Esophagus mucosa (tissue), 1 donor: Measurements from ENCODE around the gene WEE2. TPM values are rescaled to one million over a fixed set of nuclear protein-coding genes. Genes with fewer than 3 reads are reported as not detected.
"Not testable (repeated sequence)": the region's sequence is repeated elsewhere in the genome, so short reads cannot be mapped to it uniquely, and the experiment has no call there.

Experiments
- ATAC-seq: fragments of 200-7000 bp; cut with Tn5 transposase; one replicate; pipeline ENCODE4 v1.9.1; 2020
- total RNA-seq: library from RNA; stranded (reverse); gene quantifications from one replicate; pipeline ENCODE4 v1.2.4, GENCODE V29; 2023
- donor health status: DM: yes; HTN: yes; CAD: no.

Gene WEE2
- not detected for total RNA-seq

DNA sequence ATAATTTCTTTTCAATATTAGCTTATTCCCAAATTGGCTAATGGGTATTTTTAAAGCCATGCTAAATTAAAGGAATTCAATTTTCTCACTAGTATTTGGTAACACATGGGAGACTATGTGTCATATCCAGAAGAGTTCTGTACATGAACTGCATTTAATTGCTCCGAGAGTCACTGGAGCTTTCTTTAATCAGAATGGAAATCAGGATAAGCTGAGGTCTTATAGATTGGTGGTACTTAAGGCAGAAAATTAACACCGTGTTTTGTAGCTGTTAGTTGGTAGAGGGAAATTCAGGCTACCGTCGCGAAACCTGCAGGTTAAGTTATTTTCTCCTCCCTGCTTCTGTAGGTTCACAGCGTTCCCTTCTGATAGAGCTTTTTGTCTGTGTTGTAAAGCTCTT is at the start of gene WEE2:
Gene WEE2, plus strand, starts transcription at position 3 of the 400 bp plus-strand sequence. CDS start 406 bp downstream, outside the sequence.
- no peak for ATAC-seq

DNA sequence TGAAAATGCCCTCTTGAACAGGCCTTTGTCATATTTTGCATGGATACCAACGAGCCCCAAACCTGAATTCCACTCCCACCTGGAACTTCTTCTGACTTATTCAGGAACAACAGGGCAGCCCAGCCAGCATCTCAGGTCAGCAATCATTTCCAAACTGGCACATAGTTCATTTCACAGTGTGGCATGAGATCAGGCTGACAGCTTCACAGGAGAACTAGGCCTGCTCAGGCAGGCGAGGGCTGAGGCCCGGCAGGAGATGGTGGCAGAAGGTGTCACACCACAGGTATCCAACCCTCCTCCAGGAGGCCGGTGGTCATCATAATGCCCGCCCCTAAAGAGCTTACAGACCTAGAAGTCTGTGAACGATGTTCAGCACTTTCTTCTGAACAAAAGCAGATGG is 48.7 kb upstream of the WEE2 start:
- ATAC-seq, result no peak

DNA sequence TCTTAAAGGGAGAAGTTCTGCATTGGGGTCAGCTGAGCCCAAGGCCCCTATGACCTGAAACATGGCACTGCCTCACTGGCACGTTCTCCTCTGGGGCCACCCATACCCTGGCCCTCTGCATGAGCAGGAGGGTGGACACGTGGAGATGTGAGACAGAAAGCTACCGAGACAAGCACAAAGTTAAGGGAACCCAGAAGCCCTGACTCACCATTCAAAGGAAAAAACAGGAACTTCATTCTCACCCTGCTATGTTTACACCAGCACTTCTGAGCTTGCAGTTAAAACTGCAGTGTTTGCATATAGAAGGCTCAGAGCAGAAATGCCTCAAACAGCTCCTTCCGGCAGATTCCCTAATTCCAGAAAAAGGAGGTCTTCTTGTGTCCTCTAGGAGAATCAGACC is 47.9 kb upstream of the WEE2 start:
- peak; percentile 39 for ATAC-seq

DNA sequence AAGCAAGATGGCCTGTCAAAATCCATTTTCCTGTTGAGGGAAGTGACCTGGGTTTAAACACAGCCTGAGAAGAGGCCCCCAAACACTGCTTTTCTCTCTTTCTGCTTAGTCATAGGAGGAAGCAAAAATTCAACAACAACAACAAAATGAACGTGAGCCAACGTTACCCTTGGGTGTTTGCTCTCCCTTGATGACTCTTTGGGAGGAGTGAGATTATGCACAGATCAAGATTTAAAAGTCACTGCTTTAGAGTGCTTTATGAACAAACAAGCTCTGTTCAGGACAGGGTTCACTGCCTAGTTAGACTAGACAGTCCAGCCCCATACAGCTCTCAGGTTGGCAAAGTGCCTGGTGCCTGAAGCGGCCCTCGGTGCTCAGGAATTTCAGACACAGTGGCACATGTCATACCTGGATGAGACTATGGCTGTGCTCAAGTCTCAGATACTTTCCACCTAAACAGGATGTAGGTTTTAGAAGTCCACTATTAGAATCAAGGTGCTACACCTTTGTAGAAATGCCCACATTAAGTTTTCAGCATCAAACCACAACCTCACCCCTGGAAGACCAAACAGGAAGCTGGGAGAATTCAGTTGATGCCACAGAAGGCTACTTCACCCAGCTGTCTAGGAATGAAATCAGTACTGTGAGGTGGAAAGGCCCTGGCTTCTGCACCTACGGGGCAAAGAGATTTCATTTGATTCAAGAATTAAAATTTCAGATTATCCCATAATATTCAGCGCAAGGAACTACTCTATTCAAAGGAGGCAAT is 44.9 kb upstream of the WEE2 start:
- peak; percentile 97 for ATAC-seq

DNA sequence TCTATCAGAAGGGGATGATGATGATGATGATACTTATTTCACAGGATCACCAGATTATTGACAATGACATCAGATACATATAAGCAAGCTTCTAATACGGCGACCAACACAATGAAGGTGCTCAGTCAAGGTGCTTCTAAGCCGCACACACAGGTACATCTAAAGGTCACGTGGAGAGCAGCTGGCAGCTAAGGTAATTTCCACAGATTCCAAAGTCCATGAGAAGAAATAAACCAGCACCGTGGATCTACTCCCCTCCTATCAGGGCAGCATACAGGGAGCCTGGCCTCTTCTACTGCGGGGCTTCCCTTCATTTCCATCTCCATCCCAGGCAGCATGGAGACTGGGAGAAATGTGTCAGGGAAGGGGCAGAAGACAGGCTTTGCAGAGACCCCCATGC is 43.7 kb upstream of the WEE2 start:
- ATAC-seq, result no peak

DNA sequence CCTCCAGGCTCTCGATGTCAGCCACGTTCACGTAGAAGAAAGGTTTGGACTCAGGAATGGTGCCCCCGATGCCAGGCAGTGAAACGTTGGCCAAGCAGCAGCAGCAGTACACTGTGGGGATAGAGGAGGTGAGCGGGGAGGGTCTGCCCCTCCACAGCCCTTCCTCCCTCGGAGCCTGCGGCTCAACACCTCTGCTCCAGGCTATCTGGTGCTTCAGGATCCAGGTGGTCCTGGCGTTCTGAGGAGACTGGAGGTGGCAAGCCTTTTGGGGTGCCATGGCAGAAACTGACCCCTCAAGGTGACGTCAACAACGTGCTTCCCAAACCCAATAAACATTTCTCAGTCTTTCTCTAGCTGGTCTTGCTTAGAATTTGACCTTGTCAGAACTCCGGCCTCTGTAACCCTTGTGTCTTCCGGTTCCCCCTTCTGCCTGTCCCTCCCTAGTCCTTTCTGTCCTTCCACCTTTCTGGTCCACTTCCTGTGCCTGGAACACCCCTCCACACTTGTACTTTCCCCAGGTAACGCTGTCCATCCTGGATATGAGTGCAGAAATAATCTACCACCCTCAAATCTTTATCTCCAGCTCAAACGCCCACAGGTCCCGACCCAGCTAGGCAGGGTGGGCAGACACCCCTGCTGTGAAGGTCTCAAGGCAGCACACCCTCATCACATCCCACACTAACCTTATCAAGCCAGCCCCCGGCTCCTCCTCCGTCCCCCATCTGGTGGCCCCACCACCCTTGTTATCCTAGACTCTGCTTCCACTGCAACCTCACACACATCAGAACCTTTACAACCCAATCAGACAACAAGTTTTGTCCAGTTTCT is 42.7 kb upstream of the WEE2 start:
- ATAC-seq, result no peak

DNA sequence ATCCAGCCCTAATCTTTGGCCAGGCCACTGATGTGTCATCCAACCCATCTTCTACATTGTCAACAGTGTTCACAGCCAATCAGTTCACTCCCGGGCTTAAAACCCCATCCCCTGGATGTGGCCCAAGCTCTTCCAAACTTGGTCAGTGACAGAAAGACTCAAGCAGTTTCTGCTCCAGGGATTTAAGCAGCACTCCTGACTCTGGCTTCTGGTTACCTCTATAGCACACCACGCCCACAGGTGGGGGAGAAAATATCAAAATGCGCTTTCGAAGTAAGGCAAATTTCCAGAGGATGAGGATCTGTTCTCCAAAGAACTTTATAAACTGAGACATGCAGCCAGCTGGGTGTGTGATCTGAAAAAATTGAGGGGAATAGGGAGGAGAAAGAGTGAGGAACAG is 42.1 kb upstream of the WEE2 start:
- ATAC-seq, result no peak

DNA sequence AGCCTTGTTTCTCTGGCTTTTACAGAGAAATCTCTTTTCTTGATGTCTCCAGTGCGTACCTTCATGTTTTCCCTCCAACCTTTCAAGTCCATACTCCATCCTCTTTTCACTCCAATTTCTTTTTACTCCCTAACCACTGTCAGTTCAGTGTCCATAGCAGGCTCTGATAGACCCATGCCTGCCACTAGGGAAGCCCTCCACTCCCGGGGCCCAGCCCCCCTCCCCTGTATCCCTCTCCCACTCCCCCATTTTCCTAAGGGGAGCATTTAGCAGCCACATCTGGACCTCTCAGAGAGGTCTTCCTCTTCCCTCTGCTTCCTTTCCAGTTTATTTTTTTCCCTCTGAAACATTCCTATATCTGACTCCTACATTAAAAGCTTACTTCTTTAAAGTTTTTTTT is 39.3 kb upstream of the WEE2 start:
- no peak for ATAC-seq

DNA sequence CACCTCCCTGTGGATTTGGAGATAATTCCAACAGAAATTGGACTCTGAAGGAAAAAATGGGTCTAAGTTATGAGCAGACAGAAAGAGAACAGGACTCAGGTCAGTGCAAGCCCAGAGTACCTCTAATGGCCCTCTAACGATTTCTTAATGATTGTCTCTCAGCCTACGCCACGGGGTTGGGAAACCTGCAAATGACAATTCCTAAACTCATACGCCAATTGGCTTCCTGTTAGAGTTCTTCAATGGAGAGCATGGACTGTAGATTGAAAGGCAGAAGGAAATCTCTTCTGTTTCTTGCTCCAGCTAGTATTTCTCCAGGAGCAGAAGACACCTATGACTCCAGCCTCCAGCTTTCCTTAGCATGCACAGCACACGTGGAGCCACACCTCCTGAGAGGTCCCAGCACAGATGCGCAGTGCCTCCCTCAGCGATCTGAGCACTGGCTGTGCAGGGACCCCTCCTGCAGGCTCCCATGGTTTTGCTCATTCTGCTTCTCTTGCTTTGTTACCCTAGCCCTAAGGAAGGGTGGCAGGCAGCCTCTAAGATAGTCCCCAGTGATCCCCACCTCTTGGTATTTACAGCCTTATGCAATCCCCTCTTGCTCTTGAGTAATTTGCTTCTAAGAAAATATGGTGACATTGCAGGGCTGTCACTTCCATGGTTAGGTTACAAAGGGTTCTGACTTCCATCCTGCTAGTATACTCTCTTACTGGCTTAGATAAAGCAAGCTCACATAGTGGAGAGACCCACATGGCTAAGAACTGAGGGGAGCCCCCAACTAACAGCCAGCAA is 36.3 kb upstream of the WEE2 start:
- no peak for ATAC-seq

DNA sequence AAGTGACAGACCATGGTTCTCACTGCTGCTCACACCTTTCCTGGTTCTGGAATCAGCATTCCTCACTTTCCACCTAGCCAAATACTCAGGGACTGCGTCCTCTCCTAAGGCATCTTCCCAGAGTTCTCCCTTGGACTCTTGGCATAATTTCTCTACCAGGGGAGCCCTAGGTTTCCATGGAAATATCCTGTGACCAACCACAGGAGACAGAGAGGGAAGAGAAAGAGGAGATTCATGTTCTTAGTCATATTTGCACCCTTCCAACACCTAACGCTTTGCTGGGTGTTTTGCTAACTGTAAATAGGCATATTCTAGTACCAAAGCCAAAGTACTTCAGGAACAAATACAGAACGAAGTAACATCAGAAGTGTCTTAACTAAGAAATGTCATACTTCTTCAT is 34.8 kb upstream of the WEE2 start:
- ATAC-seq, result no peak

DNA sequence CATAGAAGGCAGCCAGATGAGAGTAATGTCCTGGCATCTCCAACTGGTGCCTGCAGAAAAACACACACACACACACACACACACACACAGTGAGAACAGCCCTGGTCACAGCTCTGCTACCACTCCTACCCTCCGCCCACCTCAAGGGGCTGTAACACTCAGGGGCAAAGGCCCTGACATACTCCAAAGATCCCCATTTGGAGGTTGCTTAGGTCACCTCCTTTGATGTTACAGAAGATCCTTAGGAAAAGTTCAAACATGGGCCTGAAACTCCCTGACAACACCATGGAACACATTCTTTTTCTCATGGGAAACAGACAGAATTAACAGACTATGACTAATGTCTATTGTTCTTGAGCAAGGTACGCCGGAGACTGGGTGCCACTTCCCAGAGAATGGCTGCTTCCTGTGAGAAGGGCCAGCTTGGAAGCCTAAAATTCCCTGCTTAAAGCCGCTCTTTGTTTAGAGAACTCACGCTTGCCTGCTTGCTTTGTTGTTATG is 33.9 kb upstream of the WEE2 start:
- ATAC-seq, result peak; percentile 81

DNA sequence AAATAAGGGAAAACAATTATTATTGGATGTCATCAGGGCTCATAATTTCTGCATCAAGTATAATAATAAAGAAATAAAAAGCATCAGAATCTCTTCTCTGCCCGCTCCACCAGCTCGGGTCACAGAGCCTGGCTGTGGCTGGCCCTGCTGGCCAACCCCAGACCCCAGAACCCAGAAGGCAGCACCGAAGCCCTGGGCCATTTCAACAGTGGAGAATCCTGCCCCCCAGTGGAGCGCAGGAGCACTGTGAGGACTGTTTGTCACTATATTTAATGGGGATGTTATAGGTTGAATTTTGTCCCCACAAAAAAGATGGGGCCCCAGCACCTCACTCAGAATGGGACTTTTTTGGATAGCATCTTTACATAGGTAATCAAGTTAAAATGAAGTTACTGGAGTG is 33.5 kb upstream of the WEE2 start:
- peak; percentile 34 for ATAC-seq

DNA sequence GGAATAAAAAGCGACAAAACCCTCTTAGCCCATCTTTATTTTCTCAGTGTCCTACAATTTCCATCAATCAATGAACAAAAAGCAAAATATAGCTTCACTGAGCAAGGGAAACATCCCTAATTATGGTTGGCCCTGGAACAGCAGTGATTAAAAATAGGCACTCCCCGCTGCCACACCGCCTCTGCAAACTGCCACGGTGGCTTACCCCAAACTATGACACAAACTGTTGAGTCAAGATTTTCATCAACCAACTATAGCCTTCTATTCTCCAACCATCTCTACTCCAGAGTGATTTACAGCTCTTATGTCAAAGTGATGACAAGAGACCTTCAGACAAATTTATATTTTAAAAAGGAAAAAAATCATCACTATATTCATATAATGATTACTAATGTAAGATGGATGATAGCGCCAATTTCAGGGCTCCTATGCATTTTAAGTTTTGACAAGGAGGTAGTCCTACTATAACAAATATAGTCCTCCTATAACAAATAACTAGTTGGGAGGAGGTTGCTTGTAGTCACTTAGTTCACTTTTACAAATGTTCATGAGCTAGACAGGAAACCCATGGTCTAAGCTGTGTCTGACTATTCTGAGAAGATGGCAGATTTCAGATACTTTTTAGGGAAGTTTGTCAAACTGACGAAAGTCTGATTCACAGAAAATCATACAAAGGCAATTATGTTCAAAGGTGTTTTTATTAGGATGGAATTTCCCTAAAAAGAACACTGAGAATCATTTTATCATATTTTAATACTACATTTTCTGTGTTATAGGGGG is 32.5 kb upstream of the WEE2 start:
- ATAC-seq, result peak; percentile 46

DNA sequence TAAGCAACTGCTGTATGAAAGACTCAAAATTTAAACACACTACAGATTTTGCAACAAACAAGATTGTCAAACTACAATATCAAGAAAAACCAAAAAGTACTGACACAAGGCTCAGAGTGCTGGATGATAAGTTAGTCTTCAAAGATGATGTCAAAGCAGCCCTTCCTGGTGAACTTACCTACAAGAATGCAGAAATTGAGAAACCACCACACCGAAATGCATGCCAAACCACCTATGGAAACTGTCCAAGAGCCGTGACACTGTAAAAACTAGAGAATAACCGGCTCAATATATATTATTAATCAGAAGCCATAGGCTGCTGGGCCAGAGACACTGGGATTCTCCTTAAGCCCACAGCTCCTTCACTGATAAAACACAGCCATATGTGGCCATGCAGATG is 31.5 kb upstream of the WEE2 start:
- ATAC-seq, result peak; percentile 56

DNA sequence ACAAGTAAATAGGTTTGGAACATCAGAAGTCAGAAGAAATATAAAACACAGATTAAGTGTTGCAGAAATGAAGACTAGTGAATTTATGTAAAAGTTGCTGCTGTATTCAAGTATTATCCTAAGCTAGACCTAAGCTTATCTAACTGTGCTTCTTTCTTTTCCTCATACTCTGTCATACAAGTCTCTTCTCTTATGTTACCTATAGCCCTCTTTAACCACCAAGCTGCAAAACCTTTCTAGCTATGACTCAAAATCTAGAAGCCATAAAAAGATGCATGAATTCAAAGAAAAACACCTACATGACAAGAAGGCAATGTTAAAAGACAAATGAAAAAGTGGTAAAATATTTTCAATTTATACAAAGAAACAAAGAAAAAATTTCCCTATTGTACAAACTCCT is 29.1 kb upstream of the WEE2 start:
- ATAC-seq, result no peak

DNA sequence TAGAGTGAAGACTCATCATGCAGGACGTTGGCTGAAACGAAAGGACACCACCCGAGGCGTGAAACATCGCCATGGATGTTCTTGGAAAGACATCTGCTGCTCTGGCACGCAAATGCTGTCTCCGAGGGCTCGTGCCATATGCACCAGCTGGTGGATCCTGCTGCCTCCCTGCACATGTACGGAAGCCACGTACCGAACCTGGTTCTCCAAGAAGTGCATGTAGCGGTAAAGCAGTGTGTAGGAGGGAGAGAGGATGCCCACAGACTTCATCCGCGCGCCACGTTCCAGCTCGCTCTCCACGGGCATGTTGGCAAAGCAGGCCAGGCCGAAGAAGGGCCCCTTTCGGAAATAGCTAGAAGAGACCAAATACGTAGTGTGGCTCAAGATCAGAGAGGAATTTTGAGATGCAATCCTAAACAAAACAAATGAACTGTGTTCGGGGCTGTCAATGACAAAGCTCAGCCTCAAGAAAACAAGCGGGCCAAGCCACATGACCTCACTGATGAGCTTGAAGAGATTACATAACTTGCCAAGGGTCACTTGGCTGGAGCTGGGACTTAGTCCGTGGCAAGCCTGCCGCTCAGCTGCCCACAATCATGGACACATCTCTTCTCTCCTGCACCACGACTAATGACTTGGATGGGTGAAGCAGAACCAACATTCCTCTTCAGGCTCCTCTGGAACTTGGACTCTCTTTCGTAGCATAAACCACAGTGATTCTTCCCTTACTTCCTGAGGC is 22.7 kb upstream of the WEE2 start:
- ATAC-seq, result no peak

DNA sequence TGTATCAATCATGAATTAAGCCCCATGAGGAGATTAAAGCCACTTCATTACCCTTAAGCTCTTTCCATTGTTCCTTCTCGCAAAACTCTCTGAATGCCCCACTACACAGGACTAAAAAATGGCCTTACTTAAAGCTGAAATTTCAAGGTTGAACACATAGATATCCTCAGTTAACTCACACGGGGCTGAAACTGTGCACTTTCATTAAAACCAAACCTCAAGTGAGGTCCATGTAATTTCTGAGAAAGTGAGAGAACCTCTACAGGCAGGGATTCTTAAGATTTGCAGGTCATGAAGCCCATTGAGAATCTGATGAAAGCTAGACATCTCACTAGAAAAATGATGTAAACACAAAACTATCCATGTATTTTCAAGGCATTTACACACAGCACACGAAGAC is 22.1 kb upstream of the WEE2 start:
- no peak for ATAC-seq

DNA sequence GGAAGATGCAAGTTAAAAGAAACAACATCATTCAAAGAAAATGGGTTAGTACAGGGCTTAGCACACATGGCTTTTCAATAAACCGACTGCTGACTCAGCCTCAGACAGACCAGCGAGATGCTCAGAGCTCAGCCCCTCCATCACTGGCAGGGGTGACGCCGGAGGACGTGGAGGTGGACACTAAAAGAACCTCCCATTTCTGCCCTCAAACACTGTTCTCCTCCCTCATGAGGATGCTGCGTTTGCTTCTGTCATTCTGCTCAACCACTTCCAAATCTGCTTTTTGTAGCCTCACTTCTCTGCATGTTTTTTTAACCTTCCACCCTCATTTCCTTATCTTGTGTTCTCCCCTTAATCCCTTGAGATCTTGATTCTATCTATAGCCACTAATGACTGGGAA is 21.5 kb upstream of the WEE2 start:
- no peak for ATAC-seq

DNA sequence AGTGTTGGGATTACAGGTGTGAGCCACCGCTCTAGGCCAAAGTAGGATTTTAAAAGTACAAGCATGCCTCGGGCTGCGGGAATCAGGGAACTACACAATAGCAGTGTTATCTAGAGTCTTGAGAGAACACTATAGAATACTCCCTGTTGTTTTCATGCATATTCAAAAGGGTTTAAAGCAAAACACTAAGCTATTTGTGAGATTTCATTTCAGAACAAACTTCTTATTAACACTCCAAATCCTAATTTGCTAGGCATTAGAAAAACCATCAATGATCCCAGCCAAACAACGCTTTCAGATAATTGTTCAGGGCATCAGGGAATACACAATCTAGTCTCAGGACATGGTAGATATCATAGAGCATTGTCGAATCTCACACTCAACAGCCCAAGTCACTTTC is 20.1 kb upstream of the WEE2 start:
- no peak for ATAC-seq

DNA sequence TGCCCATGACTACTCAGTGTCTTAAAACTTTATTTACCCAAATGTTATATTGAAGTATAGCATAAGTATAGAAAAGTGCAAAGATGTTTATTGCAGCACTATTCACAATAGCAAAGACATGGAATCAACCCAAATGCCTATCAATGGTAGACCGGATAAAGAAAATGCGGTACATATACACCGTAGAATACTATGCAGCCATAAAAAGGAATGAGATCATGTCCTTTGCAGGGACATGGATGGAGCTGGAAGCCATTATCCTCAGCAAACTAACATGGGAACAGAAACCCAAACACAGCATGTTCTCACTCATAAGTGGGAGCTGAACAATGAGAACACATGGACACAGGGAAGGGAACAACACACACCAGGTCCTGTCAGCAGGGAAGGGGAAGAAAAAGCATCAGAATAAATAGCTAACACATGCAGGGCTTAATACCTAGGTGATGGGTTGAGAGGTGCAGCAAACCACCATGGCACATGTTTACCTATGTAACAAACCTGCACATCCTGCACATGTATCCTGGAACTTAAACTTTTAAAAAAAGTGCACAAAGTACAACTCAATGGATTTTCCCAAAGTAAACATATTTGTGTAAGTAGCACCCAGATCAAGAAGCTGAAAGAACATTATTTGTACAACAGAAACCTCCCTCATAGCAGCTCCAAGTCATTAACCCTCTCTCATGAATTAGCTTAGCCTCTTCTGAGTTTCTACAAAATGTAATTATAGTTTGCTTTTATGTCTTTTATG is 18.9 kb upstream of the WEE2 start:
- ATAC-seq, result not testable (repeated sequence)

DNA sequence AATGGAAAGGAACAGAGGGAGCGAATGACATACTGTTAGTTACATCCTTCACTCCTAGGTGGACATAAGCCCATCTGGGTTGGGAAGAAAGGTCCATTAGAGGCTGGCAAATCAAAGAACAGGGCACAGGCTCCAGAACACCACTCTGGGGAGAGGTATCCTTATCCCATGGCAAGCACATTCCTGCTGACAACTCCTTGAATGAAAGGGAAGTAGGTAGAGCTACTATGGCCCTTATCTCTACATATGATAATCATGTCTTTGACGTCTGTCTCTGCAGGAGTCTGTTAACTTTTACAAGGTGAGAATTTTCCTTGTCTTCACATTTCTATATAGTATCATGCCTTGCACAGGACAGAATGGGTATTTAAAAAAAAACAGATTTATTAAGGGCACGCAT is 16.6 kb upstream of the WEE2 start:
- ATAC-seq, result no peak
